LNCaP clone FGC (cell line): ENCODE measurements around the gene ZBTB32.
A peak's percentile ranks its signal among the peaks of the same experiment; 100 is the strongest.

Source experiments
- DNase-seq: peaks from one replicate; pipeline ENCODE4 v3.0.0-alpha.2; 2011; ENCODE audit warnings: low read depth
- H3K4me3 ChIP-seq: 2 replicates; pipeline ENCODE4 v1.5.1; 2011; ENCODE audit warnings: mild to moderate bottlenecking, low read depth, low read length, control low read depth
- TF ChIP-seq, protein P1 (sequence below): IDR thresholded peaks from 2 replicates; pipeline ENCODE4 v1.5.1; 2012; ENCODE audit warnings: mild to moderate bottlenecking; ENCODE audit not compliant: control insufficient read depth, insufficient read depth; ENCODE audit errors: extremely low read depth

ZBTB32 gene

DNA sequence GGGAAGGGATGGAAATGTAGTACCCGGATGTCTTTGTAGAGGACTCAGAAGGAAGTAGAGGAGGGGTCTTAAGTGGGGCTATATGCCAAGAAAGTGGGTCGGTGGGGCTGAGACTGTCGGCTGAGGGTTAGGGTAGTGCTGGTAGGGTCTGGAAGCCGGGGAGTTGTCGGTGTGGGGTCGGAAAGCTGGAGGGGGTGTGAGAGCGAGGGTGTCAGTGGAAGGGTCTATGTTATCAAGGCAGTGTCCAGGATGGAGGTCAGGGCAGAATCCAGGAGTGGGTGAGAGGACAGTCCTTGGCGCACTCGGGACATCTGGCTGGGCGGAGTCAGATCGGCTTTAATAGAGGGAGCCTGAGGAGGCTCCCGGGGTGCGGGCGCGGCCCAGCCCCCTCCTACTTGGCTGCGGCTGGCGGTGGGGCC lies 50.8 kb downstream of the ZBTB32 start:
- DNase-seq: no peak
- no peak overlapping the region for H3K4me3 ChIP-seq
- TF ChIP-seq, protein P1, sequence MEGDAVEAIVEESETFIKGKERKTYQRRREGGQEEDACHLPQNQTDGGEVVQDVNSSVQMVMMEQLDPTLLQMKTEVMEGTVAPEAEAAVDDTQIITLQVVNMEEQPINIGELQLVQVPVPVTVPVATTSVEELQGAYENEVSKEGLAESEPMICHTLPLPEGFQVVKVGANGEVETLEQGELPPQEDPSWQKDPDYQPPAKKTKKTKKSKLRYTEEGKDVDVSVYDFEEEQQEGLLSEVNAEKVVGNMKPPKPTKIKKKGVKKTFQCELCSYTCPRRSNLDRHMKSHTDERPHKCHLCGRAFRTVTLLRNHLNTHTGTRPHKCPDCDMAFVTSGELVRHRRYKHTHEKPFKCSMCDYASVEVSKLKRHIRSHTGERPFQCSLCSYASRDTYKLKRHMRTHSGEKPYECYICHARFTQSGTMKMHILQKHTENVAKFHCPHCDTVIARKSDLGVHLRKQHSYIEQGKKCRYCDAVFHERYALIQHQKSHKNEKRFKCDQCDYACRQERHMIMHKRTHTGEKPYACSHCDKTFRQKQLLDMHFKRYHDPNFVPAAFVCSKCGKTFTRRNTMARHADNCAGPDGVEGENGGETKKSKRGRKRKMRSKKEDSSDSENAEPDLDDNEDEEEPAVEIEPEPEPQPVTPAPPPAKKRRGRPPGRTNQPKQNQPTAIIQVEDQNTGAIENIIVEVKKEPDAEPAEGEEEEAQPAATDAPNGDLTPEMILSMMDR: no peak

DNA sequence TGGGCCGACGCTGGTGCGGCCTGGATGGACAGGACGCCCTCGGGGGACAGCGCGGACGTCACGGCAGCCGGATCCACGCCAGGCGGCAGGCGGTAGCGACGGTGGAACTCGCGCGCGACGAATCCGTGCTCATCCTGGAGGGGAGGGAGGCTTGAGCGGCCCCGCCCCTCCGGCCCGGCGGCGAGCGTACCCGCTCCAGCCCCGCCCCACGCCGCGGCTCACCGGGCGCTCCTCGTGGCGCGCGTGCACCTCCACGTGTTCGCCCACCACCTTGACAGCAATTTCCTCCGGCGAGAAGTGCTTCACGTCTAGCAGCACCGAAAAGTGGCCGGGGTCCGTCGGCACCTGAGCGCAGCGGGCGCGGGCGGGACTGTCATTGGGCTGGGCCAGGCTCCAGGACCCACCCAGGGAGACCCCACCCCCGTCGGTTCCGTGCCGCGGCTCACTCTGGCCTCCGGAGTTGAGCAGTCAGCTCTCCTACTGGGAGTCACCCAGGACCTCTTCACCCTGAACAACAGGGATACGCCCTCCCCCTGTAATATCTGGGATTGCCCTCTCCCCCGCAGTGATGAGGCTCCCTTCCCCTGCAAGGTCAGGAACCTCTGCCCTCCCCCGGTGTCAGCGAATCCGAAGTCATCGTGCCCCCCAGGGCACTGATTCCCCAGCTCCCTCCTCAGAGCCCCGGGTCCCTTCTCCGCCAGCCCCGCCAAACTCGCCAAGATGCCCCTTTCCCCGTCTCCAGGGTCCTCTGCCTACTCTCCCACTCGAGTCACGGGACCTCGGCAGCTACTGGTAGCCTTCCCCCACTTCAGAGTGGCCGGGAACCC lies 51.4 kb downstream of the ZBTB32 start:
- no peak overlapping the region for H3K4me3 ChIP-seq
- DNase-seq: no peak
- TF ChIP-seq, protein P1: no peak

DNA sequence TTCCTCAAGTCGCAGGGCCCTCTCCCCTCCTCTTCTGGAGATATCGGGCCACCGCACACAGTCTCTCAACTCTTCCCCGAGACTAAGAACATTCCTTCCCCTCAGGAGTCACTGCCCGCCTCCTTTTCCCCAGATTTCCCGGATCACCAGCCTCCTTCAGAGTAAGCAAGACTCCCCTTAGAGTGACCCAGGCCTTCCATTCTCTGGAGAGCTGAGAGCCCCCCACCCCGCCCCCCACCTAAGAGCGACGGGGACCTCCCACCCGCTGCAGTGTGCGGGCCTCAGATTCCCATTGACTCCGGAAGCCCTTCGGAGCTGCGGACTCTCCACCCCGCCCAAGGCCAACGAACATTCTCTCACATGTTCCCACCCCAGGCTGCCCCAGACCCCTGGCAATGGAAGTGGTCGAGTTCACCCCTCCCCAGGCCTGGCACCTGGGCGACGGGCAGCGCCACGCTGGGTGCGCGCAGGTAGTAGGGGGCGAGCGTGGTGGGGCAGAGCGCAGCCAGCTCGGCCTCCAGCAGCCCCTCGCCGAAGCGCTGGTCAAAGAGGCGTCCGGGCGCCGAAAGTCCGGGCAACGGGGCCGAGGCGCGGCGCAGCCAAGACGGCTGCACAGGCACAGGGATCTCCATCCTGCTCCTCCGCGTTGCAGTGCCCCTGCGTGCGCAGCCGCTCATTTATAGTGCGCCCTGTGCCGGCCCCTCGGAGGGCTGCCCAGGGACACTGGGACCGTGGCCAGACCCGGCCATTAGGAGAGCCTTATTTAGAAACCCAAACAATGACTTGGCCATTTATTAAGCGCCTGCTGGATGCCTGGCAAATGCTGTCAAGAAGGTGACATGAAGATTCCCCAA lies 52.2 kb downstream of the ZBTB32 start, which contains the start of gene HSPB6:
TSS of gene HSPB6 (minus strand) at position 653 of the 854 bp plus-strand sequence. CDS start at position 632, 21 bp downstream.
- H3K4me3 ChIP-seq: peak within 1 kb of the TSS; percentile 96
- TF ChIP-seq, protein P1: no peak
- no peak for DNase-seq

DNA sequence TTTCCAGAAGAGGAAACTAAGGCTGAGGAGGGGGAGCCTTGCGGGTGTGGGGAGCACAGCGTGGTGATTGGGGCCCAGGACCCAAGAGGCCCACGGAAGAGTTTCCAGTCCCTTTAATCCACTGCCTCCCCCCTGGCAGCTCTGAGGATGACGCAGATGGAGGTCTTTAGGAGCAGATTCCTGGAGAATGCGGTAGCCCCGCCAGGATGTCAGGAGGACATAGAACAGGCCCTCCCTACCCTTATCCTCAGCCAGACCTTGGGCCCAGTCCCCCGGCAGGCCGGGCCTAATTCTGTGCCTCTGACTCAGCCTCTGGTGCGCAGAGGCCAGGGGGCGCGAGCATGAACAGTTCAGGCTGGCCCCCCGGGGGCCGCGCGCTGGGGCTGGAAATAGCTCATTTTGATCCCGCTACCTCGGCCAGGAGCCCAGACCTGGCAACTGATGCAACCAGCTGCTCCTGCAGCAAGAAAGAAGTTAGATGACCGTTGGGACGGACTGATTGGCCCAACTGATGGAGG lies 52.9 kb downstream of the ZBTB32 start:
- no peak for DNase-seq
- H3K4me3 ChIP-seq: peak overlapping the region; percentile 96
- TF ChIP-seq, protein P1: no peak

DNA sequence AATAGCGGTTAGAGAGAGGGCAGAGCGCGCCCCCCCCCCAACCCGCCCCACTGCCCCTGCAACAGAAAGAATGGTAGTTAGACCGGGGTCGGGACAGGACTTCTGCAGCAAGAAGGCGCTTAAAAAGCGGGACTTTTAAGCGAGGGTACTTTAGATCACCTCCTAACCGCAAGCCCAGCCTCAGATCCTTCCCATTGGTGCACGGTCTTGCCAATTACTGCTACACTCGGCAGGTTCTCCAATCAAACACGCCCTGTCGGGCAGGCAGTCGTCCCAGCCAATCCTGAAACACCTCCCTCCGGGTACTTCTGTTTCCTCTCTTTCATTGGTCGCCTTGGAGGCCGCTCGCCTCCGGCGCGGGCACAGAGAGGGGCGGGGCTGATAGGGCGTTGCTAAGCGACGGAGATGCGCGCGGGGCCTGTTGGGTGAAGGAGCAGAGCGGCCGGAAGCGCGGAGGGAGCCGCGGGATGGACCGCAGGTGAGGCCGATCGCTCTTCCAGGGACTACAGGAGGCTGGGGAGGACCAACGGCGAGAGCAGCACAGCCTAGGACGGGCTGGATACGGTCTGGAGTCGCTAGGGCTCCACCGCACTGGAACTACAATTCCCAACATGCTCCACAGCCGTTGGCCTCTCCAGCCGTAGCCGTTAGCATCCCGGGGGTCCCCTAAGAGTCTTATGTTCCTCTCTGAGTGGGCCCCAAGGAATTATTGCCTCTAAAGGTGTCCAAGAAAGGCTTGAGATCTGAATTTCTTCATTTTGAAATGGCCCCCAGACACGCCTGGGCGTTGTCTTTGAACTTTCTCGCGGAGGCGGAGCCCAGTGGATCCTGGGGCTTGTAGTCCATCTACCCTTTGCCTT lies 53.6 kb downstream of the ZBTB32 start, which contains the start of gene PROSER3:
TSS of gene PROSER3 (plus strand) at position 428 of the 860 bp plus-strand sequence. CDS start at position 468, 40 bp downstream.
- DNase-seq: peak; percentile 98
- TF ChIP-seq, protein P1: no peak
- peak within 1 kb of the TSS; percentile 96 for H3K4me3 ChIP-seq

DNA sequence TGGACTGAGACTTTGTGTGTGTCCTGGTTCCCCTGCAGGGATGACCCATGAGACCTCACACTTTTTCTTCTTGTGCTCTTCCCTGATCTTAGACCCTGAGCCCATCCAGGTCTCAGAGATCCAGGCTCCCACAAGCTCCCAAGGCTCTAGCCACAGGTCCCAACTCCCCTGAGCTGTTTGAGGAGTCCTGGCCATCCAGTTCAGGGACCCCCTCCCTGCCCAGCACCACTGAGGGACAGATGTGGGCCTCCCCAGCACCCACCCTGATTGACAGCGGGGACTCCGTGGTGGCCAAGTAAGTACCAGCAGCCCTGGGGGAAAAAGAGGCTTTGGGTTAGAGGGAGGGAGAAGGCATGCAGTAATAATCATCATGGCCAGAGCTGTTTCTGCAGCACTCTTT lies 55.3 kb downstream of the ZBTB32 start:
- TF ChIP-seq, protein P1: no peak
- H3K4me3 ChIP-seq: no peak overlapping the region
- no peak for DNase-seq
